ENCODE measurements around the gene PIGT. TPM values are rescaled to one million over a fixed set of nuclear protein-coding genes. Genes with fewer than 3 reads are reported as not detected.
"Not testable (repeated sequence)": the region's sequence is repeated elsewhere in the genome, so short reads cannot be mapped to it uniquely, and the experiment has no call there.

PIGT gene
- total RNA-seq, 1 experiment from 2014 or later, result 220 TPM

GRCh38 chr20:45462711-45463509 is 47.0 kb downstream of the PIGT start:
- DNase-seq (ENCODE audit: low read depth), result no peak

- DNase-seq (ENCODE audit: low read depth), result no peak
Observed at GRCh38 chr20:45463709-45464108, 47.8 kb downstream of the PIGT start.

DNA sequence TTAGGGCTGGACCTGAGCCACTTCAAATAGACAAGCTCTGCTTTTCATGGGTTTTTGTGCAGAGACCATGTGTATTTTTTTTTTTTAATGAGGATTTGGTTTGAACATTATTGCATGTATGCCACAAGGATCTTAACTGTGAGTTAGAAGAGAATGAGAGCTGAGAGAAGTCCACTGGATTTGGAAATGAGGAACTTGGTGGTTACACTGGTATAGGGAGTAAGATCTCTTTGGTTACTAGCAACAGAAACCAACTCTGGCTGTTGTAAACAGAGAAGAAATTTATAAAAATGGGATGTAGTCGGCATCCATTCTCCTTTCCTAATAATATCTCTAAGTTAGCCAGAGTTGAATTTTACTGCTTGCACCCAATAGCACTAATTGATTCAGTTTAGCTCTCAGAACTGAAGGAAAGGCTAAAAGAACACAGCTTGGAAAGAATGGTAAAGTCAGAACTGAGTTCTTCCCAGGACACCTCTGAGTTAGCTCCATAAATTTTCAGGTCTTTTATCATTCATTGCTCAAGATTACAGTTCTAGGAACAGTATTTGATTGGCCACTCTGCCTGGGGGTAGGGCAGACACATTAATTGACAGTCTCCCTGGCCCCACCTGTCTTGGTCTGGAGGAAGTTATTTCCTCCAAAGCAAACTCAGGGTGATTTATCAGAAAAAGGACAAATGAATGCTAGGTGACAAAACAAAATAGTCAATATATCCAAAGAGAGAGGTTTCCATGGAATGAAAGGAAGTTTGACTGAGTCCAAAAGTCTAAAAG is 49.7 kb downstream of the PIGT start:
- no peak for DNase-seq (ENCODE audit: low read depth)

- DNase-seq (ENCODE audit: low read depth), result no peak
Observed at GRCh38 chr20:45467172-45467571, 51.2 kb downstream of the PIGT start.

DNA sequence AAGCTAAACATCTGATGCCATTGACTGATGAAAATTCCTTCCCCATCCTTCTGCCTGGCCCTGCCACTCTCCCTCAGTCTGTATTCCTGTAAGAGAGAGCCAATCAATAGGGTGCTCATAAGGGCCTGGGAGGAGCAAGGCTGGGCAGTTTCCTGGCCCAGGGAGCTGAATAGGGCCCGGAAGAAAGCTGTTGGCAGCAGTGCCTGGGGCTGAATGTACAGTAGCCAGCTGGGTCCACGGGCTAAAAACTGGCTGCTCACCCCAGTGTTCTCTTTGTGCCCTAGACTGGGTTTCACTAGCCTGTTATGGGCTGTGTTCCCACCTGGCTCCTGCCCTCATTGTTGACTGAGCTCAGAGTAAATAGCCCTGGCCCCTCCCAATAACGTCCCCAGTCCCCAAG is 51.9 kb downstream of the PIGT start:
- DNase-seq (ENCODE audit: low read depth), result no peak

GRCh38 chr20:45469336-45470261 is 53.7 kb downstream of the PIGT start, which contains the start of gene WFDC2:
Gene WFDC2, plus strand, starts transcription at chr20:45469753. Its CDS starts 29 bp downstream, at chr20:45469782.
- no peak for DNase-seq (ENCODE audit: low read depth)

DNA sequence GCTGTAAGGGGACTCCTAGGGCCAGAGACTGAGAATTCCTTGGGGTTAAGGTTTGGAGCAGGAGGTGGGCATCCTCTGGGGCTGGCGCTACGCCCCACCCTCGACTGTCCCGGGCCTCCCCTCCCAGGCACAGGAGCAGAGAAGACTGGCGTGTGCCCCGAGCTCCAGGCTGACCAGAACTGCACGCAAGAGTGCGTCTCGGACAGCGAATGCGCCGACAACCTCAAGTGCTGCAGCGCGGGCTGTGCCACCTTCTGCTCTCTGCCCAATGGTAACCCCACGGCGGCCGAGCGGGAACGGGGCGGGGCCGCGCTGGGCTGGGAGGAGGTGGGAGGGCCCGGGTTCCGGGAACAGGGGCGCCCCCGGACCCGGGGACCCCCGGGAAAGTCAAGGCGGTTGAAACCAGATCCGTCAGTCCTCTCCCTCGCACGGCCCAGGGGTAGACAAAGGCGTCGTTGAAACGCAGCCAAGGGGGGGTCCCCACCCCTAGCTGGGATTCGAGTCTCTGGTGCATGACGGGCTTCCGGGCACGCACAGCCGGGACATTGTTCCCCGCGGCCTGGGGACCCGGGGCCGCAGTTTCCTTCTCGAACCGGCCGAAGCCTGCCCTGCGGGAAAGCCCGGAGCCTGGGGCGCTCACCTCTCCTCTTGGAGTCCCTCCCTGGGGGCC is 54.5 kb downstream of the PIGT start:
- peak; percentile 32 for DNase-seq (ENCODE audit: low read depth)

- no peak for DNase-seq (ENCODE audit: low read depth)
Observed at GRCh38 chr20:45470937-45471336, 55.0 kb downstream of the PIGT start.

- not testable (repeated sequence) for DNase-seq (ENCODE audit: low read depth)
Observed at GRCh38 chr20:45472286-45472685, 56.3 kb downstream of the PIGT start.

Other genes starting within 250 kb of the PIGT start
- gene PI3, start 241.2 kb upstream of the PIGT start, total RNA-seq (2014; rRNA removed; shearing (Covaris generic)), result not detected in 2 replicates
- not detected in 2 replicates for gene SEMG1, start 209.1 kb upstream of the PIGT start, total RNA-seq (2014; rRNA removed; shearing (Covaris generic))
- not detected in 2 replicates for gene SEMG2, start 194.8 kb upstream of the PIGT start, total RNA-seq (2014; rRNA removed; shearing (Covaris generic))
- not detected in 2 replicates for gene SLPI, start 161.6 kb upstream of the PIGT start, total RNA-seq (2014; rRNA removed; shearing (Covaris generic))
- not detected in 2 replicates for gene RBPJL, start 109.3 kb upstream of the PIGT start, total RNA-seq (2014; rRNA removed; shearing (Covaris generic))
- 0.10 TPM in 1 of 2 replicates, not detected in the other for gene MATN4, start 107.8 kb upstream of the PIGT start, total RNA-seq (2014; rRNA removed; shearing (Covaris generic))
- 88.2 and 103 TPM in 2 replicates for gene SDC4, start 67.7 kb upstream of the PIGT start, total RNA-seq (2014; rRNA removed; shearing (Covaris generic))
- 29.2 and 33.7 TPM in 2 replicates for gene SYS1, start 53.0 kb upstream of the PIGT start, total RNA-seq (2014; rRNA removed; shearing (Covaris generic))
- not detected in 2 replicates for gene TP53TG5, start 37.8 kb upstream of the PIGT start, total RNA-seq (2014; rRNA removed; shearing (Covaris generic))
- 10.1 and 12.5 TPM in 2 replicates for gene DBNDD2, start 7.9 kb upstream of the PIGT start, total RNA-seq (2014; rRNA removed; shearing (Covaris generic))
- 0.78 TPM in 1 of 2 replicates, not detected in the other for gene WFDC2, start 53.6 kb downstream of the PIGT start, total RNA-seq (2014; rRNA removed; shearing (Covaris generic))
- gene SPINT3, start 99.5 kb downstream of the PIGT start, total RNA-seq (2014; rRNA removed; shearing (Covaris generic)), result not detected in 2 replicates
- gene WFDC6, start 123.3 kb downstream of the PIGT start, total RNA-seq (2014; rRNA removed; shearing (Covaris generic)), result not detected in 2 replicates
- gene EPPIN, start 131.3 kb downstream of the PIGT start, total RNA-seq (2014; rRNA removed; shearing (Covaris generic)), result not detected in 2 replicates
- not detected in 2 replicates for gene WFDC8, start 163.1 kb downstream of the PIGT start, total RNA-seq (2014; rRNA removed; shearing (Covaris generic))
- not detected in 2 replicates for gene WFDC10A, start 213.6 kb downstream of the PIGT start, total RNA-seq (2014; rRNA removed; shearing (Covaris generic))
- gene WFDC9, start 215.1 kb downstream of the PIGT start, total RNA-seq (2014; rRNA removed; shearing (Covaris generic)), result not detected in 2 replicates